Fibroblast of the aortic adventitia (primary cell): ENCODE data around the gene CDH11. TPM values are rescaled to one million over a fixed set of nuclear protein-coding genes. Genes with fewer than 3 reads are reported as not detected.

Experiments
- DNase-seq: peaks from one replicate; pipeline ENCODE4 v3.0.0-alpha.2; 2010; ENCODE audit warnings: low read depth
- H3K4me3 ChIP-seq: 2 replicates; pipeline ENCODE4 v1.5.1; 2011; ENCODE audit warnings: low read depth, mild to moderate bottlenecking, control low read depth, low read length, moderate library complexity
- CTCF ChIP-seq: IDR thresholded peaks from 2 replicates; pipeline ENCODE4 v1.5.1; 2011; ENCODE audit warnings: mild to moderate bottlenecking, low read length, control low read depth, inconsistent platforms; ENCODE audit not compliant: insufficient read depth
- total RNA-seq: library from RNA; depleted of rRNA; stranded (reverse); fragments of >200 nt; gene quantifications from 2 replicates; pipeline ENCODE4 v1.2.3, GENCODE V29; 2012; ENCODE audit warnings: low replicate concordance

The CDH11 gene
- total RNA-seq, 1 donor = 397 TPM

GRCh38 chr16:65044026-65044425, 77.8 kb downstream of the CDH11 start:
- TF ChIP-seq CTCF = no peak
- DNase-seq = no peak
- no peak overlapping the region for H3K4me3 ChIP-seq

GRCh38 chr16:65042438-65043365, 79.2 kb downstream of the CDH11 start:
- no peak for TF ChIP-seq CTCF
- DNase-seq = no peak
- H3K4me3 ChIP-seq = no peak overlapping the region

GRCh38 chr16:65041667-65042066, 80.2 kb downstream of the CDH11 start:
- TF ChIP-seq CTCF = no peak
- DNase-seq = no peak
- H3K4me3 ChIP-seq = no peak overlapping the region

- no peak for TF ChIP-seq CTCF
- no peak for DNase-seq
- no peak overlapping the region for H3K4me3 ChIP-seq
These were observed 83.8 kb downstream of the CDH11 start for GRCh38 chr16:65038100-65038499.

GRCh38 chr16:65037556-65037955, 84.3 kb downstream of the CDH11 start:
- DNase-seq = no peak
- no peak for TF ChIP-seq CTCF
- H3K4me3 ChIP-seq = no peak overlapping the region

- H3K4me3 ChIP-seq = no peak overlapping the region
- TF ChIP-seq CTCF = no peak
These were observed 86.9 kb downstream of the CDH11 start for GRCh38 chr16:65034915-65035314.

More at GRCh38 chr16:65034915-65035314, 86.9 kb downstream of the CDH11 start:
- no peak for DNase-seq
